Type B pancreatic cell (in vitro differentiated cells): ENCODE data around the gene SGK1. TPM values are rescaled to one million over a fixed set of nuclear protein-coding genes. Genes with fewer than 3 reads are reported as not detected.
"Not testable (repeated sequence)": the region's sequence is repeated elsewhere in the genome, so short reads cannot be mapped to it uniquely, and the experiment has no call there.

Source experiments
- DNase-seq: peaks from one replicate; pipeline ENCODE4 v3.0.0; 2021; ENCODE audit warnings: mixed read lengths; ENCODE audit not compliant: unreplicated experiment; ENCODE audit errors: extremely low spot score
- H3K27ac Mint-ChIP-seq: 2 replicates; pipeline ENCODE4 v1.8.0; 2021; ENCODE audit warnings: mild to moderate bottlenecking, mixed read lengths
- H3K27me3 Mint-ChIP-seq: 2 replicates; pipeline ENCODE4 v1.8.0; 2021; ENCODE audit warnings: mixed read lengths
- H3K36me3 Mint-ChIP-seq: 2 replicates; pipeline ENCODE4 v1.8.0; 2021; ENCODE audit warnings: mixed read lengths
- H3K4me1 Mint-ChIP-seq: one replicate; pipeline ENCODE4 v1.8.0; 2021; ENCODE audit warnings: mixed read lengths; ENCODE audit not compliant: unreplicated experiment
- H3K4me3 Mint-ChIP-seq: 2 replicates; pipeline ENCODE4 v1.8.0; 2021; ENCODE audit warnings: mild to moderate bottlenecking, mixed read lengths
- H3K9me3 Mint-ChIP-seq: 2 replicates; pipeline ENCODE4 v1.8.0; 2021; ENCODE audit warnings: mixed read lengths
- CTCF ChIP-seq: fragments of 200-600 bp; sonication (generic); conservative IDR thresholded peaks from 2 replicates; pipeline ENCODE4 v1.5.0; 2021; ENCODE audit warnings: antibody characterized with exemption, mild to moderate bottlenecking
- total RNA-seq: library from RNA; stranded (reverse); gene quantifications from 2 replicates; pipeline ENCODE4 v1.2.1, GENCODE V29; 2021; ENCODE audit warnings: low replicate concordance

Gene SGK1
- total RNA-seq, 1 donor from 2014 or later, result 52.6 TPM

- no peak overlapping the region for H3K27ac Mint-ChIP-seq
- H3K9me3 Mint-ChIP-seq, result peaks cover 5% of the 10 kb centered on the region
- no peak for TF ChIP-seq CTCF
Observed at GRCh38 chr6:134339216-134339615, 21.3 kb upstream of the SGK1 start.

GRCh38 chr6:134331256-134331655 lies 13.3 kb upstream of the SGK1 start:
- Mint-ChIP-seq H3K36me3 (no peaks in the 10 kb centered on the region), H3K27ac (no peak overlapping the region), H3K4me3 (no peak overlapping the region), H3K9me3 (no peaks in the 10 kb centered on the region), H3K27me3 (no peaks in the 10 kb centered on the region), H3K4me1 (no peaks in the 10 kb centered on the region)
- DNase-seq, result no peak
- TF ChIP-seq CTCF, result no peak

More at GRCh38 chr6:134339216-134339615, 21.3 kb upstream of the SGK1 start:
- no peak for DNase-seq
- H3K27me3 Mint-ChIP-seq, result peaks cover 4% of the 10 kb centered on the region
- no peaks in the 10 kb centered on the region for H3K36me3 Mint-ChIP-seq
- peaks cover 10% of the 10 kb centered on the region for H3K4me1 Mint-ChIP-seq
- no peak overlapping the region for H3K4me3 Mint-ChIP-seq

GRCh38 chr6:134330555-134330954 lies 12.6 kb upstream of the SGK1 start:
- TF ChIP-seq CTCF, result no peak
- H3K27me3 Mint-ChIP-seq, result no peaks in the 10 kb centered on the region
- H3K9me3 Mint-ChIP-seq, result no peaks in the 10 kb centered on the region

GRCh38 chr6:134328792-134329191 lies 10.9 kb upstream of the SGK1 start:
- no peak for TF ChIP-seq CTCF
- Mint-ChIP-seq H3K27me3 (peaks cover 5% of the 10 kb centered on the region), H3K27ac (peak overlapping the region; percentile 10), H3K4me3 (no peak overlapping the region), H3K9me3 (no peaks in the 10 kb centered on the region), H3K4me1 (no peaks in the 10 kb centered on the region), H3K36me3 (no peaks in the 10 kb centered on the region)
- no peak for DNase-seq

More at GRCh38 chr6:134330555-134330954, 12.6 kb upstream of the SGK1 start:
- Mint-ChIP-seq H3K27ac (no peak overlapping the region), H3K4me1 (no peaks in the 10 kb centered on the region), H3K36me3 (no peaks in the 10 kb centered on the region), H3K4me3 (no peak overlapping the region)
- no peak for DNase-seq

- DNase-seq, result no peak
- H3K27me3 Mint-ChIP-seq, result peaks cover 8% of the 10 kb centered on the region
- H3K4me1 Mint-ChIP-seq, result no peaks in the 10 kb centered on the region
- TF ChIP-seq CTCF, result no peak
- H3K36me3 Mint-ChIP-seq, result no peaks in the 10 kb centered on the region
- H3K27ac Mint-ChIP-seq, result peak overlapping the region; percentile 10
- H3K9me3 Mint-ChIP-seq, result no peaks in the 10 kb centered on the region
- no peak overlapping the region for H3K4me3 Mint-ChIP-seq
Observed at GRCh38 chr6:134328138-134328537, 10.2 kb upstream of the SGK1 start.

- not testable (repeated sequence) for H3K27ac Mint-ChIP-seq, H3K27me3 Mint-ChIP-seq, DNase-seq, H3K9me3 Mint-ChIP-seq, H3K4me1 Mint-ChIP-seq, H3K36me3 Mint-ChIP-seq, H3K4me3 Mint-ChIP-seq
Observed at GRCh38 chr6:134326192-134326591, 8.3 kb upstream of the SGK1 start.
